Fibroblast of upper back skin (primary cell): Measurements from ENCODE around the gene C6orf136.

Experiments
- DNase-seq: peaks from one replicate; pipeline ENCODE4 v3.0.0-alpha.2; 2013

Gene C6orf136

DNA sequence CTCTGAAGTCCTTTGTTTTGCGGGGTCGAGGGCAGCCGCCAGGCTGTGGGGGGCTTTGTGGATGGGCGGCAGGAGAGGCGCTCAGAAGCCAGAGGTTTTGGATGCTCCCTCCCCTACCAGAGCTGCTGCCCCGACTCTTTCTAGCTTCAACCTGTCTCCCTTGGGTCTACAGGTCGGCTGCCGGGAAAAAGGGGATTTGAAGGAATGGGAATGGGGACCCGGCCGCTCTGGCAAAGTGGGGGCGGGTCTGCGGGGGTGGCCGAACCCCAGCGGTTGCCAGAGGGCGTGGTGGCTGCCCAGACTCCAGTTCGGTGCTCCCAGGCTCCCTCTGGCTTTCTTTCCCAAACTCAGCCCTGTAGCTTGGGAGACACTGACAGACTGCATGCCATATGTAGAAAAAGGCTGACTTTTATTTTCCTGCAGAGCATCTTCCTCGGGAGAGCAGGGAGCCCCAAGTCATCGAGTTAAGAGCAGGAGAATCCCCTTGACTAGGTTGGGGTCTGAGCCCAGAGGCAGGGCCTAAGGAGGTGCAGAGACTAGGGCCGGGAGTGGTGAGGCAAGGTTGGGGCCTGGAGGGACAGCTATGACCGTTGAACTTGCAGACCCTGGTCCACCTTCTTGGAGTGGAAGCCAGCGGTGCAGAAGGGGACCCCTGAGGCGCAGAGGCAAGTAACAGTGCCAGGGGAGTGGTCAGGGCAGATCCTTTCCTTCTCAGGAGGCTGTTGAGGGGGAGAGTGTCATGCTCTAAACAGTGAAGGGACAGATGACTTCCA is 40.9 kb downstream of the C6orf136 start:
- peak; percentile 42 for DNase-seq

DNA sequence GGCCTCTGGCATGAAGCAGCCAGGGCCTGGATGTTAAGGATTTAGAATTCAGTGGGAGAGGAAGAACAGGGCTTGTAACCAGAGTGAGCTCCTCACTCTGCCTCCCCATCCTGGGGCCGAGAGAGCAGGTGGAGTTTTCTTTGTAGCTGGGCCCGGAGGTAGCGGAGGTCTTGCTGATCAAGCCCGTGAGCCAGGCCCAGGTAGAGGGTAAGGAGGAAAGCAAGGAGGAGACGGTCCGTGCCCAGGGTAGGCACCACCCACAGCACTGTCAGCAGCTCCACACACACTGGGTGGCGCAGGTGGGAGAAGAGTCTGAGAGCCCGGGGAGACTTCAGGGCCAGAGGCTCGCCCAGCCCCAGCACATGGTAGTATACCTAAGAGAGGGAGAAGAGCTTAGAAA is 41.6 kb downstream of the C6orf136 start:
- DNase-seq, result no peak

DNA sequence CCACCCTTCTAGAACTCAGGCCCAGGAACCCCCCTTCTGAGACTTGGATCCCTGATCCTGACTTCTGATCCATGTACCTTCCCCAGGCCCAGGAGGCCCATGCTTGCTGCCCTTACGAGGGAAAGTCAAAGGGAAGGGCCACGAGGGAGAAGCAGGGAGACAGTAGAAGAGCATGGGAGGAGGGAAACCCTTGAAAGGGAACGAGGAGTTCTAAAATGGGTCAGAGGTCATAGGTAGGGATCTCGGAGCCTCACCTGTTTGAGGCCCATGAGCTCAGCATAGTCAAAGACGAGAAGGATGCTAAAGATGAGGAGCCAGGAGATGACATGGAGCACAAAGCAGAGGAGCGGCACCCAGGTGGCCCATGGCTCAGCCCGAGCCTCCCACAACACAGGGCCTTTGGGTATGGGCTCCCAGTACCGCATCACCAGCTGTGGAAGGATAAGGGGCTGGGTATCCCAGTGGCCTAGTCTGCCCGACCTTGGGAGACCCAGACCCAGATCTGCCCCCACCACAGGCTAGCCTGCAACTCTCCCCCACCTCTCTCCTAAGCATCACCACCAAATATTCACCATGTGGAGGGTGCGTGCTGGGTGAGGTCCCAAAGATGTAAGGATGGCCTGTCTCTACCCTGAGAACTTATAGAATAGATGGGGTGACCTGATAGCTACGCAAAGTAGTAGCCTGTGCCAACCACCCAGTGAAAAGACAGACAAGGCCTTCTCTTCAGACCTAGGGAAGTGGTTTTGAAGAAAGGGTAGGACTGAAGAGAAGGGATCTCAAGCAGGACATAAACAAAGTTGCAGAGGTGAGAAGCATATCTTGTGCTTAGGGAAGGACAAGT is 42.3 kb downstream of the C6orf136 start:
- DNase-seq, result no peak

DNA sequence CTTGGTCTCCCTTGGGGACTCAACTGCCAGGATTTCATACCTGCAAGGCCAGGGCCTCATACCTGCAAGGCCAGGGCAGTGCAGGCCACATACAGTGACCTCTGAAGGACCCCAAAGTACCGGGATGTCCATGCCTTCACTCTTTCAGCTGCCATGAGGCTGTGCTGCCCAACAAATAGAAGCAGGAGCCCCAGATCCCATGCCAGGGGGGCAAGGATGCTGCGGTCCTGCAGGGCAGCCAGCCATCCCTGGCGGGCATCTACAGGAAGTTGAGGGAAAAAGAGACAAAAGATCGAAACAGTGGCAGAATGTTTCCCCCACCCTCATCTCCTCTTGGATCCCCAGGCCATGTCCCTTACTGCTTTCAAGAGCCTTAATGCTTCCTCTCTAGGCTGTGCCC is 43.1 kb downstream of the C6orf136 start:
- DNase-seq, result no peak

DNA sequence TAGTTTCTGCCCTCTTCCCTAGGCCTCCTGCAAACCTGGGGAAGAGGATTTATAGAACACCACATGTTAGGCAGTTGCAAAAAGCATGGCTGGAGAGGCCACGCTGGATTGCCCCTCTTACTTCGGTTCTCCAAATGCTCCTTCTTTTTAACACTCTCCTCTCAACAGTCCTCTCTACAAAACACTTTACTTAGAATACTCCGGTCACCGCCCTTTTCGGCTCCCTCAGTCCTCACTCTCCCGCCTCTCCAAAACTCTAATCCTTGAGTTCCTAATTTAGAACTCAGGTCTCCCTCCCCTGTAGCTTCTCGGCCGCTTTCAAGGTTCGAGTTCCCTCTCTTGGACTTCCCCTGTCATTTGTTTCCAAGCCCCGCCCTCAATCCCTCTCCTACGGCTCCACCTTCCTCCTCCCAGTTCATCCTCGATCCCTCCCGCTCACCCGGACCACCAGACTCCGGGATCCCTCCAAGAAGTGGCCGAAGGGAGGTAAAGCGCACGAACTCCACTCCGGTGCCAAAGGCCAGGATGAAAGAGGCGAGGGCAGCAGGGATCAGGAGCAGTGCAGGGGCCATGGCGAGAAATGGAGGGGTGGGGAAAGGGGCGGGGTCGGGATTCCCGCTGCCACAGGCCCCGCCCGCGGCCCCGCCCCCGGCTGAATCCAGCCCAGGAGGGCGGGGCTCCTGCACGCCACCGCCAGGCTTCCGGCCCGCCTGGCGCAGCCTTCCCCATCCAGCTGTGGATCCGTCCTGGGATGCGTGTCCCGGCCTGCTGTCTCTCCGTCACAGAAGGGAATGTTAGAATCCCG is 43.7 kb downstream of the C6orf136 start, which contains the start of gene NRM:
TSS of gene NRM (minus strand) at position 582 of the 805 bp plus-strand sequence. CDS start at position 572, 10 bp downstream.
- peak; percentile 84 for DNase-seq

DNA sequence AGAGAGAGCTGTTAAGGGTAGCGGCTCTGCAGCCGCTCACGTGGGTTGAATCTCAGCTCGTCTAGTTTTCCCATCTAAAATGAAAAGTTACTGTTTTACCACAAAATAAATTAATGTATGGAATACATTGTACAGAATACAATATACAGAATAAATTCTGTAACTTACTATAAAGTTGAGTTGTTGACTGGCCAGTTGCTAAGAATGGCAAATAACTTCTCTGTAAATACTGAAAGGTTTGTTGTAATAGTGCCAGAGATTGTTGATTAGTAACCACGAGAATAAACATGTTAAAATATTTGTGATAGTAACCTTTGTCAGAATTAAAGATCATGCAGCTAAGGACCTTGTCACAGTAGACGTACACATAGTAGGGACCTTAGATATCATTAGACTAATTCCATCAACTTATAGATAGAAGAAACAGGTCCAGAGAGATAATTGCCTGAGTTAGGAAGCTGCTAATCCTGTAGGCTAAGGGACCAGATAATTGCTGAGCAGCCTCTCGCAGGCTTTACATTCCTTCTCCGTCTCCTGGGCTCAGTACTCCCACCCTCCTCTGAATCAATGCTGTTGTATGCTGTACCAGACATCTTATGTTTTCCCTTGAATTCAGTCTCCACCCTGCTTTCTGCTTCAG is 44.4 kb downstream of the C6orf136 start:
- no peak for DNase-seq

DNA sequence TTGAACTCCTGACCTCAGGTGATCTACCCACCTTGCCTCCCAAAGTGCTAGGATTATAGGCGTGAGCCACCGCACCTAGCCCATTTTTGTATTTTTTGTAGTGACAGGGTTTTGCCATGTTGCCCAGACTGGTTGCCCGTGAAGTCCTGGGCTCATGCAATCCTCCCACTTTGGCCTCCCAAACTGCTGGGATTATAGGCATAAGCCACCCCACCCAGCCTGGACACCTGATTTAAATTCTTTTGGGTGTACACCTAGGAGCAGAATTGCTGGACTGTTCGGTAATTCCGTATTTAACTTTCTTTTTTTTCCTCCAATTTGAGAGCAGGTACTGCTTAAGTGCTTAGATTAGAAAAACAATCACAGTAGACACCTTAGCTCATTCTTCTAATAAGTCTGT is 49.5 kb downstream of the C6orf136 start:
- no peak for DNase-seq

DNA sequence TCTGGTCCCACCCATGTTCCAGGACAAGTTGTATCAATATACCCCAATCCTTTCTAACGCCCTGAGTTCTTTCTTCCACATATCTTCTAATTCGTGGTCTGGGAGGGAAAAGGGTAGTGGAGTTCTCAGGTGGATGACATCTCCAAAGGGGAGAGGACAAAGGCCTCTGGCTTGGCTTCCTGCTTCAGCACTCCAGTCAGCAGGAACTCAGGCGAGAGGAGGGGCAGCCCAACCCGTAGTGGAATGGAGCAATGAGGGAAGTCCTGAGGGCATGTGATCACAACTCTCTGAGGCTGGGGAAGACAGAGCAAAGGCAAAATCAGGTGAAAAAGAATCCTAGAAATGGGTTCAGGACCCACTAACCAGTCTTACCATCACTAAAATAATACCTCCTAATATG is 53.4 kb downstream of the C6orf136 start:
- no peak for DNase-seq
